Measurements from ENCODE around the gene OR10S1. TPM values are rescaled to one million over a fixed set of nuclear protein-coding genes. Genes with fewer than 3 reads are reported as not detected.

The OR10S1 gene
- total and polyA plus RNA-seq, 2 of the 8 experiments (the other 6 are each of a cell fraction or from before 2014, with no cell fraction given), result not detected

DNA sequence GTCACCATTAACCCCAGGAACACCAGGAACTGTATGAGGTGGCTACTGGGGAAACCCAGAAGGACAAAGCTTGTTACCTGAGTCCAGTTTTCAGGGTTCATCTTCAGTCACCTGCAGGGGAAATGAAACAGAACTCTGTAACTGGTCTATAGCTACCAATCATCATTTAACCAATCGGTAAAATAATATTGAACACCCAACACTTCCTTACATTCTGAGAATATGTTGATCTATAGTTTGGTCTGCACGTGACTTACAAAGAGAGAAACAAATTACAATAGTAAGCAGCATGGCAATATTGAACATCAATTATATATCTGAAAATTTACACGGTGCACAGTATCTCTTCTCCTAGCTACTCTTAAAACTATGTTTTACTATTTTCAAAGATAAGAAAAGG, 33.8 kb downstream of the OR10S1 start, which contains the start of gene OR6T1 (continued):
- no peak for TF ChIP-seq RBBP5 (IDR thresholded peaks at IDR 0.05; ENCODE audit: borderline replicate concordance, low read depth, low read length)

All from H1 (cell line).